Right lobe of liver (tissue), 4 donors: ENCODE results near the gene CLEC7A.

Experiments
- CTCF ChIP-seq, 4 donors: fragments of 200-600 bp in 3 of 4; fragments of 450-650 bp in 1 of 4; IDR thresholded peaks; one replicate each; pipeline versions ENCODE4 v1.5.1 to v1.8.0; 2016 to 2022; ENCODE audit warnings: antibody characterized with exemption in 4 of 4, mild to moderate bottlenecking in 2 of 4
- POLR2A ChIP-seq: fragments of 450-650 bp; IDR thresholded peaks from one replicate; pipeline ENCODE4 v1.6.1; 2017; ENCODE audit warnings: antibody characterized with exemption, mild to moderate bottlenecking
- donor health status: DM: no; HTN: no; CAD: no.
- donor health status: DM: no; HTN: no; CAD: no.
- donor health status: DM: no; HTN: yes; CAD: no.

- TF ChIP-seq POLR2A = no peak
- no peak for TF ChIP-seq CTCF (IDR thresholded peaks at IDR 0.05)
Measured at GRCh38 chr12:10102322-10102721, 27.7 kb downstream of the CLEC7A start.
